NCI-H526 (cell line): ENCODE measurements around the gene SLC25A34.
A peak's percentile ranks its signal among the peaks of the same experiment; 100 is the strongest.

Experiments
- DNase-seq, 2 experiments: peaks; one replicate each; lab custom pipeline; 2025; lab: John Stamatoyannopoulos, UW

SLC25A34 gene

DNA sequence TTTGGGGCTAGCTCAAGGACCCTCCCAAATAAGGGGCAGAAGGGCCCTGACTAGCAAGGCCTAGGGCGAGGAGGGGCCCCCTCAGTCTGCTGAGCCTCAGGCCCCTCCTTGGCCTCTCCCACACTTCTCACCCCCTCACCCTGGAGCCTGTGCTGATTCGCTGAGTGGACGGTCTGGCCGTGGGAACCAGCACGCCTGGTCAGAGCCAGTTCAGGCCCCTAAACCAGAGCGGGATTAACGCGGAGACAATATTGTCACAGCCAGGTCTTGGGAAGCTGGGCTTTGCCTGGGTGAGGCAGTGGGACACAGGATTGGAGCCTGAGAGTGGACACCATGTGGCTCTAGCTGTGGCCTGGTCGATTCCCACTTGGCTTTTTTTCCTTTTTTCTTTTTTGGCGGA, 17.7 kb downstream of the SLC25A34 start:
- DNase-seq = no peak

DNA sequence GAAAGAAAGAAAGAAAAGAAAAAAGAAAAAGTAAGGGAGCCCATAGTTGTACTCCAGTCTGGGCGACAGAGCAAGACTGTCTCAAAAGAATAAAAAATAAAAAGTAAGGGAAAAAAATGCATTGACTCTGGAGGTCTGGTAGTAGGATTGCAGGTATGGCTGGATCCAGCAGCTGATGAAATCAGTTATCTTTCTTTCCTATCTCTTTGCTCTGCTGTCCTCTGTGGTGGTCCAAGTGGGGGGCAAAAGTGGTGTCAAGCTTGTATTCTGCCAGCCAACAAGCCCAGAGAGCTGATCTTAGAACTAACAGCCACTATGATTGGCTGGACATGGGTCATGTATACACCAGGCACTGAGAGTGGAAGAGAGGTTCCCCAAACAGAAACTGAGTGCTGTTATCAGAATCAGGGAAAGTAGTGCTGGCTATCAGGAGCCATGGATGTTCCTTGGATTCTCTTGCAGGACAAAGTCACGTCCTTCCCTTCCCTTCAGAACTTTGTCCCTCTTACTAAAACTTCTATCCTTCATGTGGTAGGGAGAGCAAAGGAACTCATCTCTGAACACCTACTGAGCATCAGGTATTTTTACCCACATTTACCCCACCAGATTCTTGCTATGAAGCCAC, 19.1 kb downstream of the SLC25A34 start:
- no peak for DNase-seq

DNA sequence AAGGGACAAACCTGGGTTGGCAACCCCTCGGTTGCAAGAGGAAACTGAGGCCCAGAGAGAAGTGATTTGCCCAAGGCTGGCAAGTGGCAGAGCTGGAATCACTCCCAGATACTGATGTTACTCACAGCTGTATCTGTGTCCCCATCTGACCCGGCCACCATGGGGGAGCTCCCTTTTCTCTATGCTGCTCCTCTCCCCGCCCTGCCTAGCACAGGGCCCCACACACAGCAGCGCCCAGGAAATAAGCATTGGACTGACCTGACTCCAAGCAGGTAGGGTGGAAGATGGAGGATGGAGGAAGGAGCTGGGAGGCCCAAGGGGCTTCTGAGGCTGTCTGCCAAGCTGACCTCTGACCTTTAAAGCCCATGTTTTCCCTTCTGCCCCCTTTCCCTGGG, 19.6 kb downstream of the SLC25A34 start:
- DNase-seq = no peak

DNA sequence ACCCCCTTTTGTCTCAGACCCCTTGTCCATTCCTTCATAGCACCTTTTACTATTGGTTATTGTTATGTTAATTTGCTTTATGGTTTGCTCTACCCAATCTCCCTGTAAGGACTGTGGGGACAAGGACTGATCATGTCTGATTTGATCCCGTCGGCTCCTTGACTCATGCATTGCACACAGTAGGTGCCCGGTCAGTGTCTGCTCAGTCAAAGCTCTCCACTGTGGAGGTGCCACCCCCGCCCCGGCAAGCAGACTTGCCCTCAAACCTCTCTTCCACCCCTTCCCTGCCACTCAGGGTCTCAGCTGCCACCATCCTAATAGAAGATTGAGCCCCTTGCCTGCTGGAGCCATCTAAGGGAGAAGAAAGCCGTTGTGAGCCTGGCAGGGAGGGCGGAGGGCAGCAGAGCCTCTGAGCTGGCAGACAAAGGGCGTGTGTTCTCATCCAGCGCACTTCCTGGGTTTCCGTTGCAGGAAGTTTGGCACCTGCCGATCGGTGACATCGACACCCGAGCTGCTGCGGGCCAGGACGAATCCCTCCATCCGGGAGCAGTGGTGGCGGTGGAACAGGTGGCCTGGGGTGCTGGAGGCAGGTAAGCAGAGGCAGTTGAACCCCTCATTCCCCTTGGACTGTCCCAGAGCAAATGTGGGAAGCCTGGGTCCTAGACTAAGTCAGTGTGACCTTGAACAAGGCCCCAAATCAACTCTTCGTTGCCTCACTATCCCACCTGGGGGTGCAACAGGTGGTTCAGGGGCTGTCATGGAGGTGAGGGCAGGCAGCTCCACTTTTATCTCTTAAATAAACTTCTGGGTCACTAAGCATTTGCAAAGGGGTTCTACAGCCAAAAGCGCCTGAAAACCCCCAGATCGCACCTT, 20.3 kb downstream of the SLC25A34 start:
- DNase-seq = peak; percentile 90 to 97

DNA sequence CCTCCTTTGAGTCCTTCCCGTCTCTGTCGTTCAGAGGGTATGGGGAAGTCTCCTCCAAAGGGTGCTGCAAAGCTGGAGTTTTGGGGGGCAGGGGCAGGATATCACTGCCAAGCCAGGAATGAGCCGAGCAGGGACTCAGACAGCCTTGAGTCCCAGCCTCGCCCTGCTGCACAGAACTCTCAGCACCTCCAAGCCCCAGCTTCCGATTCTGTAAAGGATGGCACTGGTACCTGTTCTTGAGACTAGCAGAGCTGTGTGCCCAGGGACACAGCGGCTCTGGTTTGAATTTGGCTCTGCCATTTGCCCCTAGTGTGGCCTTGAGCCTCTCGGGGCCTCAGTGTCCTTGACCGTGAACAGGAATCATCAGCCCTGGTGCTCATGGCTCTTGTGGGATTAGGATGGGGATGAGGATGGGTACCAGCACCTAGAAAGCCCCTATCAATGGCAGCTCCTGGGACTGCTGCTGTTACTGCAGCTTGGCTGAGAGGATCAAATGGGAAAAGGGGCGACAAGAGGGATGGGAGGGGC, 21.0 kb downstream of the SLC25A34 start:
- DNase-seq = peak; percentile 45 to 48

DNA sequence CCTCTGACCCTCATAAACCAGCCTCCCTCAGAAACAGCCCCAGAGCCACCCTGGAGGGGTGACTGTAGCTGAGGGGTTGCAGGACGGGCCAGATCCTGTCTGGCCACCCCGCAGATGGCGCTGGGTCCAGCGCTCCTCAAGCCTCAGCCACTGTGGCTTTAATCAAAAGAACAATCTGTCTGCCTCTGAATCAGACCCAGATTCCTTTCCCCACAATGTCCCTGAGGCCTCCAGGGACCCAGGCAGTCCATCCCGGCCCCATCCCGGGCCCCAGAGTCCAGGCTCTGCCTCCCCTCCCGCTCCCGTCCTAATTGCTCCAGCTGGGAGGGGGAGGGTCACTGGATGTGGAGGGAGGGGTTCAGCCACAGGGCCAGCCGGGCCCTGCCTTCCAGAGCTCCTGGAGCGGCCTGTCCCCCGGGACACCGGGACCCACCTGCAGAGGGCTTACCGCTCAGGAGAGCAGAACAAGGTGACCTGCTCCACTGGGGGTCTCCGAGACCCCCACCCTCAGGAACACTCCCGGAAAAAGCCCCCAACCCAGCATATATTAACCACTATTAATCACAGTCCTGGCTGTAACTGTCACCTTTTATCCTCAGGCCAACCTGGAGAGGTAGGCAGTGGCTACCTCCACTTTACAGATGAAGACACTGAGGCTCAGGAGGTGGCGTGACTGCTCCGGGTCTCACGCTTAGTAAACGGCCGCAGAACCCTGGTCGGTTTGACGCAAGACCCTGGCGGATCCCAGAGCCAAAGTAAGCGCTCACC, 21.7 kb downstream of the SLC25A34 start:
- DNase-seq = peak; percentile 34 to 83

DNA sequence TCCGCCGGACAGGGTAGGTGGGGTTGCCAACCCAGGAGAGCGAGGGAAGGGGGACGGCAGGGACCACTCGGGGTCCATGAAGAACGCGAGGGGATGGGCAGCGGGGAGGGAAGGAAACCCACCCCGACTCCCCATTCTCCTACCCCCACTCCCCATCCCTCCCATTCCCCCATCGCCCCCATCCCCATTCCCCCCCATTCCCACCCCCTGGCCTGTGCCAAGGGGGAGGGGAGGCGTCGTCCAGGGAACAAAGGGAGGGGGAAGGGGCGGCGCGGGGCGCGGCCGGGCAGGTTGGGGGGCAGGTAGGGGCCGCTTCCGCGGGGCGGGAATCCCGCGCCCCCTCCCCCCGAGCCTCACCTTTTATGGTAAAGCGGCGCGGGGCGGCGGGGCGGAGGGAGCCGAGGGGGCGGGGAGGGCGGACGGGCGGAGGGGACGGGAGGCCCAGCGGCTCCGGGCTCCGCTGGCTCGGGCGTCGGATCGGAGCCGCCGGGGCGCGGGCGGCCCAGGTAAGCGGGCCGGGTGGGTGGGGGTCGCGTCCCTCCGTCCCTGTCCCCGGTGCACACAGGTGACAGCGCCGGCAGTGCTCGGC, 22.4 kb downstream of the SLC25A34 start, which contains the start of gene FBLIM1:
TSS of gene FBLIM1 (plus strand) at position 453 of the 589 bp plus-strand sequence. CDS start 6,189 bp downstream, outside the sequence.
- DNase-seq = peak in 1 of 2 experiments; percentile 78

DNA sequence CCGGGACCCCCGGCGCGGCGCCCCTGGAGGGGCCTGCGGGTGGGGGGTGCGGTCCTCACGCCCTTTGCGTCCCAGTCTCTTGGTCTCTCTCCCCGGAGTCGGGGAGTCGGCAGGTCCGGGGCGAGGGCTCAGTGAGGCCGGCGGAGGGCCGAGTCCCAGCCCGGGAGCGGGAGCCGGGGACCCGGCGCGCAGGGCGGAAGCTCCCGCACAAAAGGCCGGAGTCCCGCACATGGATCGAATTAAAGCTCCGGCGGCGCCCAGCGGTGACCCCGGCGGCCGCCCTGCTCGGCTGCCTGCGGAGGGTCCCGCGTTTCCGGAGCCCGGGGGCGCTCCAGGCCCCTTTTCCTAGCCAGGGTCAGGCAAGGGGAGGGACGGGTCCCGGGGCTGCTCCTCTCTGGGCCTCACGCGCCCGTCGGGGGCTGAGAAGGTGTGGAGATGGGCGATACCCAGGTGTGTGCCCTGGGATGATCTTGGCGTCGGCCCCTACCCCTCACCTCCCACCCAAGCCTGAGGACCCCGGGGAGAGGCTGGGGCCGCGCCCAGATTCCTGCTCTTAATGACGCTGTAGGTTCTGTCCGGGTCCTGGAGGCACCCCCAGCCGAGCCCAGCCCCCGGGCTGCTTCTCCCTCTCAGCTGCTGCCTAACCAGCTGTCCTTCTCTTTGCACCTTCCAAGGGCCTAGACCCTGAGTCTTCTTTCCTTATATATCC, 23.0 kb downstream of the SLC25A34 start:
- DNase-seq = peak in 1 of 2 experiments; percentile 66

DNA sequence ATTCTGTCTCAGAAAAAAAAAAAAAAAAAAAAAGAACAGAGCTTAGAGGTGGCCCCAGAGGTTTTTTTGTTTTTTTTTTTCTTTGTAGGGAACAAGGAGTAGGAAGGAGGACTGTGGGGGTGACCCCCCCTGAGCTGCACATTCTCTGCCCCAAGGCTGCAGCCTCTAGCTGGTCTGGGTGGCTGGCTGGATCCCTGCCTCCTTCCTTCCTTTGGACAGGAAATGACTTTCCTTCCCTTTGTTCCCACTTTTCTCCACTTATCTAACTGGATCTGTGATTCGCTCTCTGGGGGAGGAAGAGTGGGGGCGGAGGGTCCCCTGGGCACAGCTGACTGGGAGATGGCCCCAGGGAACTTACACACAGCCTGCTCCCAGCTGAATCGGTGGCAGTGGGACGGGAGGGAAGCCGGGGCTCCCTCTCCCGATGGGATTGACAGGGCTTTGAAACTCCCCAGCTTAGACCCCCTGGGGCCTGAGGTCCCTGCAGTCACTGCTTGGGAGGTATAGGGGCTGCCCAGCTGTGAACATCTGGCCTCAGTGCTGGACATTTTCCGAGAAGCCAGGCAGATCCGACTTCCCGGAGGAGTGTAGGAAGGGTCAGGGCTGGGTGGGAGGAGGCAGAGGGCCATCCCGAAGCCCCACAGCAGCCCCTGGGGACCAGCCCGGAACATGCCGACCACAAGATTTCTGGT, 24.6 kb downstream of the SLC25A34 start:
- no peak for DNase-seq

DNA sequence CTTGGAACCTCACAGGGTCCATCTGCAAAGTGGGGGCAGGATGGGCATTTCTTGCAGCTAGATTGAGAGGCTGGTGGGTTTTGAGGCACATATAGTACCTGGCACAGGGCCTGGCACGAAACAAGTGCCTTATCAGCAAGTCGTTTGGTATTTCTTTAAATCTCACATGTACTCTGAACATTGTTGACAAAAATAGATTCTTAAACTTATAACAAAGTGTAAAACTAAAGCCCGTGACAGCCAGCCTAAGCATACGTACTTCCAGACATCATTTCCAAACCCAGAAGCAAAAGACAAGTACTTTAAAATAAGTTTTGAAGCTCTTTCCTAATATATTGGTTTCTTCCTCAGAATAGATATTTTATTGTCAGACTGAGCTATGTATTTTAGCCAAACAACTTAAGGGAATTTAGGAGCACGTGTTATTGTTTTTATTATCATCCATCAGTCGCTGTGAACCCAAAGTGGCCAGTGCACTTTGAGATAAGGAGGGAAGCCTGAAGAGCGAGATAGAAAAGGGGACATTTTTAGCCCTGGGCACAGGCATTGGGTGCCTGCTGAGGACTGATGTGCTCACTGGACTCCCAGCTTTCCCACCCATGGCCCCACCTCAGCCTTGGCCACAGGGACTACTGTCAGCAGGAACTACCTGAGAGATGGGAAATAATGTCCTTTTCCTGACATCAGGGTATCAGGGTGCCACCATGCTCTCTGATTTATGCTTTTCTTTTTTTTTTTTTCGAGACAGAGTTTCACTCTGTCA, 25.5 kb downstream of the SLC25A34 start:
- DNase-seq = no peak

DNA sequence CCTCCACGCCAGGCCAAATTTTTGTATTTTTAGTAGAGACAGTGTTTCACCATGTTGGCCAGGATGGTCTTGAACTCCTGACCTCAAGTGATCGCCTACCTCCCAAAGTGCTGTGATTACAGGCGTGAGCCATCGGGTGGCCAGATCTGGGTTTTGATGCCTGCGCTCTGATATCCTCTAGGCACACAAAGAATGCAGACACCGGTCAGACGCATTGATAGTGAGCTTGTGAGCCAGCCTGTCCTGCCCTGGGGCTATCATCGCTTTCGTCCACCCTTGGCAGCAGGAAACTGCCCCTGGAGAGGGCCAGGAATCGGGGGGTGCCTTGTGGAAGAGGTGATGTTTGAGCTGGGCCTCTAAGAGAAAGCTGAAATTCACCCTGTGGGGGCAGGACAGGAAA, 26.5 kb downstream of the SLC25A34 start:
- DNase-seq = no peak

DNA sequence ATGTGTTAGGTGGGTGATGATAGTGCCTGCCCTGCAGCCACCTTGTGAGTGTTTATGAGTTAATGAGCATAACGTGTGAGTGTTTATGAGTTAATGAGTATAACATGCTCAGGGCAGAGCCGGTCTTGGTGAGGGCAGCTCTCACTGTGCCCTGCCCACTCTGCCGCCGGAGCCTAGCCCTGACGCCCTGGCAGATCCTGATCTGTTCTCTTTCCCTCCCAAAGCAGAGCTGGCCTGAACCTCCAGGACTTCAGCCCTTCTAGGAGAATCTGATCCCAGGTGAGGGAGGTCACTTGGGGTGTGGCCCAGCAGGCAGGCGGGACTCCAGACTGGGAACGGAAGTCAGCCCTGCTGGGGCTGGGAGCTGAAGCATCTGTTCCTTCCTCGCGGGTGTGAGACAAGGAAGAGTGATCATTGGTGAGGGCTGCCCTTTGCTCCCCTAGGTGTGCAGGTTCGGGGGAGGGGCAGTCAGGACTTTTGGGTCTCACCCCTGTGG, 28.3 kb downstream of the SLC25A34 start:
- no peak for DNase-seq

DNA sequence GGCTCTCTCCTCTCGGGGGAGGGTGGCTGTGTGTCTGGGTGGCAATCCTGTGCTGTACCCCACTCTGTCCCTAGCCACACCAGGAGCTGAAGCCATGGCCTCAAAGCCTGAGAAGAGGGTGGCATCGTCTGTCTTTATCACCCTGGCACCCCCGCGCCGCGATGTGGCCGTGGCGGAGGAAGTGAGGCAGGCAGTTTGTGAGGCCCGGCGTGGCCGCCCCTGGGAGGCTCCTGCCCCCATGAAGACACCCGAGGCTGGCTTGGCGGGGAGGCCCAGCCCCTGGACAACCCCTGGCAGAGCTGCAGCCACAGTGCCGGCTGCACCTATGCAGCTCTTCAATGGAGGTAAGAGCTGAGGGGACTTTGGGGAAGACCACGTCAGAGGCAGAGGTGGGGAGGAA, 28.8 kb downstream of the SLC25A34 start:
- DNase-seq = no peak

DNA sequence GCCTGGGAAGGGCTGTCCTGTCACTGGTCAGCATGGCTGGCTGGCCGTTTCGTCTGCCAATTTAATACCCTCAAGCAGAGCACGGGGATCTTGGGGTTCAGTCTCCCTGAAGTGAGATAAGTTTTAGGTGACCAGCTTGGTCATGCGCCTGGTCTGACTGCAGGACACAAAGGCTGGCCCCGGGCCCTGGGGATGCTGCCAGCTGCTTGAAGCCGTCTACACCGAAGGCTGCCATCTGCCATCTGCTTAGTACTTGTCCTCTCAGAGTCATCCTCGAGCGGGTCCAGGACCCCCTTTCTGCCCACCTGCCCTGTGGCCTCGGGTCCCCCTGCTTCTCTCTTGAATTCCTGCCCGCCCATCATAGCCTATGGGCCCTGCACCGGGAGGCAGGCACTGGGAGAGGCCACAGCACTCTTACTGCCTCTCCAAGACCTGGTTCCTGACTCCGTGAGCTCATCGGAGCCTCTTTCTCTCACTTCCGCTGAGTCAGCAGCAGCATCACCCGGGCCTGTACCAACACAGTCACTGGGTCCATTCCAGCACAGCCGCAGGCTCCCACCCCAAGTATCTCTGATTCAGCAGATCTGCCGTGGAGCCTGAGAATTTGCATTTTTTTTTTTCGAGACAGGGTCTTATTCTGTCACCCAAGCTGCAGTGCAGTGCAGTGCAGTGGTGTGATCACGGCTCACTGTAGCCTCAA, 29.6 kb downstream of the SLC25A34 start:
- DNase-seq = no peak

DNA sequence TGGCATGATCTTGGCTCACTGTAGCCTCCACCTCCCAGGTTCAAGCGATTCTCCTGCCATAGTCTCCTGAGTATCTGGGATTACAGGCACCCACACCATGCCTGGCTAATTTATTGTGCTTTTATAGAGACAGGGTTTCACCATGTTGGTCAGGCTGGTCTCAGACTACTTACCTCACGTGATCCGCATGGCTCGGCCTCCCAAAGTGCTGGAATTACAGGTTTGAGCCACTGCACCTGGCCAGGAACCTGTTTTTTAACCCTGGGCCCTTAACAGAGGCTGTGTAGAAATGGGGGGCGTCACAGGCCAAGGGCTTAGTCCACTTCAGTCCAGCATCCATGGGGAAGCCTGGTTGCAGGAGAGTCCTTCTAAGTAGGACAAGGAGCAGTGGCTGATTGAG, 31.9 kb downstream of the SLC25A34 start:
- DNase-seq = no peak

DNA sequence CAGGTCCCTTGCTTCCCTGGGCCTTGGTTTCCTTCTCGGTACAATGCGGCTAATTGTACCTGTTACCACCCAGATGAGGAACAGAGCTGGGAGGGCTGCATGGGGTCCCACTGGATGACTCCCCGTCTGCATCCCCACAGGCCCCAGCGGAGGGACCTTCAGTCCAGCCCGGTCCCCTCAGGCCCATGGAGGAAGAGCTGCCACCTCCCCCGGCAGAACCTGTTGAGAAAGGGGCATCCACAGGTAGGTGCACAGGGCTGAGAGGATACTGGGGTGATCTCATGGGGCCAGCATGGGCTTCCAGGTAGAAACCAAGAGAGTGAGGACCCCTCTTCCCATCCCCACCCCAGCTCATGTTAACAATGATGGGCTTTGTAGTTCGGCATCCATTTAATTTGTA, 32.3 kb downstream of the SLC25A34 start:
- no peak for DNase-seq

DNA sequence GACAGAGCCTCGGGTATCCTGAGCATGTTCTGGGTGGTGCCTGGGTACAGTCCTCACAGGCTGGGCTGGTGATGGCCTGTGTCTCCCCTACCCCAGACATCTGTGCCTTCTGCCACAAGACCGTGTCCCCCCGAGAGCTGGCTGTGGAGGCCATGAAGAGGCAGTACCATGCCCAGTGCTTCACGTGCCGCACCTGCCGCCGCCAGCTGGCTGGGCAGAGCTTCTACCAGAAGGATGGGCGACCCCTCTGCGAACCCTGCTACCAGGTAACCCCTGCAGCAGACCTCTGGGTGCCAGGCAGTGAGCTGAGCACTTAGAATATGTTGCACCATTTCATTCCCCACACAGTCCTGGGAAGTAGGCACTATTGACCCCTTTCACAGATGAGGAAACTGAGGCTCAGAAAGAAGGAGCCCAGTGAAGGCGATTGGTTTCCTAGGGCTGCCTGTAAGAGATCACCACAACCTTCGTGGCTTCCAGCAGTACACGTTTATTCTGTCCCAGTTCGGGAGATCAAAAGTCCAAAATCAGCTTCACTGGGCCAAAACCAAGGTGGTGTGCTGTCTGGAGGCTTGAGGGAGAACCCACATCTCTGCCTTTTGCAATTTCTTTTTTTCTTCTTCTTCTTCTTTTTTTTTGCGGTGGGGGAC, 34.4 kb downstream of the SLC25A34 start:
- DNase-seq = no peak

DNA sequence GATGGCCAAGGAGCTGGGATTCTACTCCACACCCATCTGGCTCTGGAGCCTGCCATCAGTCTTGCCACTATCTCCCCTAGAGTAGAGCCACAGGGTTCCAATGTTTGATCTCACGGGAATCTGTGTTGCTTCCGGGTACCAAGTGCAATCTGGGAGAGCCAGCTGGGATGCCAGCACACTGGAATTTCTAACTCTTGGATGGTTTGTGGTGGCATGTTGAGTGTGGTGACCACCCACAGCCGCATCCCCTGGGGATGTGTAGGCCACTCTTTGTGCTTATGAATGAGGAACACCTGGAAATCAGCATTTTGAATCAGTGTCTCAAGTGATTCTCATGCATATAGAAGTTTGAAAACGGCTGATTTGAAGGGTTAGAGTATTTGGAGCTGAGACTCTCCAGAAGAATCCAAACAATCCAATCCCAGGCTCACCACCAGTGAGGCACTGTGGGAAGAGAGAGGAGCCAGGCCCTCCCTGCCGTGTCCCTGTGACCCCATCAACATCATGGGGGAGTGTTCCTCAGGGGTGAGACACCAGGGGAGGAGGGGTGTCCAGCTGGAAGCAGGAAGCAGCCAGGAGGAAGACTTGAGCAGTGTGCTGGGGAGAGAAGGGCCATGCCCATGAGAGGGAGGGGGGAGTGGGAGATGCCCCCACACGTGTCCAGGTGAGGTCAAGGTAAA, 35.9 kb downstream of the SLC25A34 start:
- DNase-seq = no peak
